Measurements from ENCODE around the gene TRIM43.
"Not testable (repeated sequence)": the region's sequence is repeated elsewhere in the genome, so short reads cannot be mapped to it uniquely, and the experiment has no call there.

TRIM43 gene

GRCh38 chr2:95641787-95642186, 50.0 kb downstream of the TRIM43 start:
- not testable (repeated sequence) for DNase-seq

- not testable (repeated sequence) for DNase-seq
Measured at GRCh38 chr2:95642360-95642759, 50.6 kb downstream of the TRIM43 start.

GRCh38 chr2:95642951-95643350, 51.1 kb downstream of the TRIM43 start:
- DNase-seq, result not testable (repeated sequence)

GRCh38 chr2:95645312-95645711, 53.5 kb downstream of the TRIM43 start:
- not testable (repeated sequence) for DNase-seq

GRCh38 chr2:95646274-95646994, 54.6 kb downstream of the TRIM43 start:
- DNase-seq, result not testable (repeated sequence)

GRCh38 chr2:95648894-95649544, 57.2 kb downstream of the TRIM43 start:
- DNase-seq, result not testable (repeated sequence)

Data from right forelimb (tissue), 1 donor.